Liver (tissue), 9 donors: ENCODE results near the gene NDUFA11. TPM values are rescaled to one million over a fixed set of nuclear protein-coding genes. Genes with fewer than 3 reads are reported as not detected.

ENCODE experiments used
- DNase-seq: peaks from one replicate; pipeline ENCODE4 v3.0.0-alpha.2; 2017; ENCODE audit warnings: low spot score
- H3K27ac ChIP-seq, 2 donors: one replicate each; pipeline ENCODE4 v1.7.0; 2013; ENCODE audit warnings: inconsistent platforms in 2 of 2, low read length in 2 of 2, control low read depth in 1 of 2, low read depth in 1 of 2, mild to moderate bottlenecking in 1 of 2
- H3K27me3 ChIP-seq, 4 donors: one replicate each; pipeline versions ENCODE4 v1.6.1 to v1.7.0; 2013; ENCODE audit warnings: low read length in 3 of 4, inconsistent platforms in 1 of 4, mild to moderate bottlenecking in 1 of 4, moderate library complexity in 1 of 4; ENCODE audit not compliant: control insufficient read depth in 4 of 4, insufficient read depth in 4 of 4
- H3K36me3 ChIP-seq, 4 donors: one replicate each; pipeline versions ENCODE4 v1.6.1 to v1.7.0; 2013; ENCODE audit warnings: low read length in 3 of 4, mild to moderate bottlenecking in 3 of 4, low read depth in 1 of 4, moderate library complexity in 1 of 4; ENCODE audit not compliant: control insufficient read depth in 4 of 4, insufficient read depth in 3 of 4
- H3K4me1 ChIP-seq, 4 donors: one replicate each; pipeline versions ENCODE4 v1.6.1 to v1.7.0; 2013; ENCODE audit warnings: low read length in 3 of 4, mild to moderate bottlenecking in 3 of 4, moderate library complexity in 1 of 4; ENCODE audit not compliant: control insufficient read depth in 4 of 4, insufficient read depth in 4 of 4
- H3K4me3 ChIP-seq, 3 donors: one replicate each; pipeline versions ENCODE4 v1.6.1 to v1.7.0; 2013; ENCODE audit warnings: low read length in 3 of 3, control low read depth in 1 of 3, low read depth in 1 of 3, mild to moderate bottlenecking in 1 of 3
- H3K9ac ChIP-seq, 2 donors: one replicate each; pipeline ENCODE4 v1.7.0; 2013; ENCODE audit warnings: low read length in 2 of 2, mild to moderate bottlenecking in 2 of 2, moderate library complexity in 2 of 2, control low read depth in 1 of 2, low read depth in 1 of 2
- H3K9me3 ChIP-seq, 4 donors: one replicate each; pipeline versions ENCODE4 v1.6.1 to v1.7.0; 2013; ENCODE audit warnings: low read length in 3 of 4; ENCODE audit not compliant: control insufficient read depth in 4 of 4
- EGR1 ChIP-seq, 2 donors: IDR thresholded peaks; 2 replicates each; pipeline ENCODE4 v1.6.1; 2016 to 2018; ENCODE audit warnings: antibody characterized with exemption in 2 of 2, low read depth in 2 of 2
- FOXA1 ChIP-seq: IDR thresholded peaks from 2 replicates; pipeline ENCODE4 v1.6.1; 2016; ENCODE audit warnings: antibody characterized with exemption
- FOXA2 ChIP-seq: IDR thresholded peaks from 2 replicates; pipeline ENCODE4 v1.6.1; 2016; ENCODE audit warnings: antibody characterized with exemption
- GABPA ChIP-seq, 2 donors: IDR thresholded peaks in 1 of 2; conservative IDR thresholded peaks in 1 of 2; 2 replicates each; pipeline ENCODE4 v1.6.1; 2016; ENCODE audit warnings: antibody characterized with exemption in 2 of 2, mild to moderate bottlenecking in 1 of 2, moderate library complexity in 1 of 2
- HNF4A ChIP-seq, 2 donors: conservative IDR thresholded peaks; 2 replicates each; pipeline ENCODE4 v1.6.1; 2016; ENCODE audit warnings: antibody characterized with exemption in 2 of 2, mild to moderate bottlenecking in 2 of 2
- HNF4G ChIP-seq: IDR thresholded peaks from 2 replicates; pipeline ENCODE4 v1.6.1; 2016; ENCODE audit warnings: antibody characterized with exemption
- JUND ChIP-seq, 2 donors: IDR thresholded peaks; 2 replicates each; pipeline ENCODE4 v1.6.1; 2016; ENCODE audit warnings: antibody characterized with exemption in 2 of 2
- NR2F2 ChIP-seq: IDR thresholded peaks from 2 replicates; pipeline ENCODE4 v1.6.1; 2016; ENCODE audit warnings: antibody characterized with exemption
- RAD21 ChIP-seq, 2 donors: IDR thresholded peaks; 2 replicates each; pipeline ENCODE4 v1.6.1; 2016; ENCODE audit warnings: antibody characterized with exemption in 2 of 2, mild to moderate bottlenecking in 2 of 2
- REST ChIP-seq: IDR thresholded peaks from 2 replicates; pipeline ENCODE4 v1.6.1; 2016; ENCODE audit warnings: antibody characterized with exemption, mild to moderate bottlenecking
- RXRA ChIP-seq, 2 donors: IDR thresholded peaks; 2 replicates each; pipeline ENCODE4 v1.6.1; 2017 to 2018; ENCODE audit warnings: antibody characterized with exemption in 2 of 2, mild to moderate bottlenecking in 1 of 2
- SP1 ChIP-seq: IDR thresholded peaks from 2 replicates; pipeline ENCODE4 v1.6.1; 2018; ENCODE audit warnings: antibody characterized with exemption, mild to moderate bottlenecking
- TAF1 ChIP-seq: conservative IDR thresholded peaks from 2 replicates; pipeline ENCODE4 v1.6.1; 2016; ENCODE audit warnings: antibody characterized with exemption, mild to moderate bottlenecking
- YY1 ChIP-seq: IDR thresholded peaks from 2 replicates; pipeline ENCODE4 v1.6.1; 2016; ENCODE audit warnings: antibody characterized with exemption, mild to moderate bottlenecking
- ZBTB33 ChIP-seq: IDR thresholded peaks from 2 replicates; pipeline ENCODE4 v1.6.1; 2016; ENCODE audit warnings: antibody characterized with exemption
- WGBS: extraction: QIAGEN DNeasy Blood & Tissue Kit; methylation state at CpG from one replicate; pipeline ENCODE4 v1.1.7; 2013; 5-methylcytosine and 5-hydroxymethylcytosine counted together
- polyA plus RNA-seq, 2 donors: library from polyadenylated mRNA; stranded (reverse) in 1 of 2; unstranded in 1 of 2; fragments of 200-250 nt in 1 of 2; fragments of >200 nt in 1 of 2; fragmentation: Nextera tagmentation in 1 of 2; extraction: Ambion mirVana in 1 of 2; gene quantifications; one replicate each; pipeline versions ENCODE4 v1.2.1 to v1.2.3, GENCODE V29; 2013 to 2015
- total RNA-seq, 2 donors: library from RNA; depleted of rRNA; stranded (reverse); fragments of >200 nt; gene quantifications; one replicate each; pipeline ENCODE4 v1.2.3, GENCODE V29; 2014
- TF ChIP-seq, protein P1 (sequence below): IDR thresholded peaks from 2 replicates; pipeline ENCODE4 v1.6.1; 2016; ENCODE audit warnings: antibody characterized with exemption
- TF ChIP-seq, protein P2 (sequence below): fragments of 150-350 bp; IDR thresholded peaks from 2 replicates; pipeline ENCODE4 v1.5.1; 2017; ENCODE audit warnings: improper control_type of control experiment, low read depth, low read length; ENCODE audit not compliant: missing input control
- TF ChIP-seq, protein P3 (sequence below): IDR thresholded peaks from 2 replicates; pipeline ENCODE4 v1.6.1; 2016; ENCODE audit warnings: antibody characterized with exemption
- donor health status: healthy.
- donor health status: healthy.
- donor health status: healthy.
- donor health status: healthy.
- donor health status: healthy.

Gene NDUFA11
- total and polyA plus RNA-seq, 4 donors, result 127 to 394 (median 226) TPM

DNA sequence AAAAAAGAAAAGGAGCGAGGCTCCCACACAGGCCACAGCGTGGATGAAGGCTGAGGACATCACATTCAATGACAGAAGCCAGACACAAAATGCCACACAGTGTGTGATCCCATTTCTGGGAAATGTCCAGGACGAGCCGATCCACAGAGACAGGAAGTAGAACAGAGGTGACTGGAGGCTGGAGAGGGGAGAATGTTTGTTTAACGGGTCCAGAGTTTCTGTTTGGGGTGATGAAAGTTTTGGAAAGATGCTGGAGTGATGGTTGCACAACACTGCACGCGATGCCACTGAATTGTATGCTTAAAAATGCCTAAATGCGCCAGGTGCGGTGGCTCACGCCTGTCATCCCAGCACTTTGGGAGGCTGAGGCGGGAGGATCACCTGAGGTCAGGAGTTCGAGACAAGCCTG lies 32.6 kb downstream of the NDUFA11 start:
- no peak overlapping the region for H3K4me3 ChIP-seq
- TF ChIP-seq, protein P1, sequence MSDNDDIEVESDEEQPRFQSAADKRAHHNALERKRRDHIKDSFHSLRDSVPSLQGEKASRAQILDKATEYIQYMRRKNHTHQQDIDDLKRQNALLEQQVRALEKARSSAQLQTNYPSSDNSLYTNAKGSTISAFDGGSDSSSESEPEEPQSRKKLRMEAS, result peak; percentile 94
- TF ChIP-seq SP1 (peak; percentile 98), GABPA (IDR thresholded peaks at IDR 0.05 in 1 of 2, conservative IDR thresholded peaks at IDR 0.05 in 1 of 2) (peak; percentile 42 to 75), EGR1 (IDR thresholded peaks at IDR 0.05; ENCODE audit: low read depth in 2 of 2) (peak; percentile 58 to 78), ZBTB33 (peak; percentile 85), FOXA1 (peak; percentile 56), RXRA (IDR thresholded peaks at IDR 0.05) (peak; percentile 94 to 96), FOXA2 (peak; percentile 65), HNF4G (peak; percentile 70), YY1 (peak; percentile 82), RAD21 (IDR thresholded peaks at IDR 0.05) (peak; percentile 40 to 61), HNF4A (conservative IDR thresholded peaks at IDR 0.05) (peak; percentile 93), TAF1 (peak; percentile 39), NR2F2 (peak; percentile 64), JUND (IDR thresholded peaks at IDR 0.05) (peak; percentile 60 to 78), REST (peak; percentile 49)
- TF ChIP-seq, protein P2, sequence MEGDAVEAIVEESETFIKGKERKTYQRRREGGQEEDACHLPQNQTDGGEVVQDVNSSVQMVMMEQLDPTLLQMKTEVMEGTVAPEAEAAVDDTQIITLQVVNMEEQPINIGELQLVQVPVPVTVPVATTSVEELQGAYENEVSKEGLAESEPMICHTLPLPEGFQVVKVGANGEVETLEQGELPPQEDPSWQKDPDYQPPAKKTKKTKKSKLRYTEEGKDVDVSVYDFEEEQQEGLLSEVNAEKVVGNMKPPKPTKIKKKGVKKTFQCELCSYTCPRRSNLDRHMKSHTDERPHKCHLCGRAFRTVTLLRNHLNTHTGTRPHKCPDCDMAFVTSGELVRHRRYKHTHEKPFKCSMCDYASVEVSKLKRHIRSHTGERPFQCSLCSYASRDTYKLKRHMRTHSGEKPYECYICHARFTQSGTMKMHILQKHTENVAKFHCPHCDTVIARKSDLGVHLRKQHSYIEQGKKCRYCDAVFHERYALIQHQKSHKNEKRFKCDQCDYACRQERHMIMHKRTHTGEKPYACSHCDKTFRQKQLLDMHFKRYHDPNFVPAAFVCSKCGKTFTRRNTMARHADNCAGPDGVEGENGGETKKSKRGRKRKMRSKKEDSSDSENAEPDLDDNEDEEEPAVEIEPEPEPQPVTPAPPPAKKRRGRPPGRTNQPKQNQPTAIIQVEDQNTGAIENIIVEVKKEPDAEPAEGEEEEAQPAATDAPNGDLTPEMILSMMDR, result no peak
- TF ChIP-seq, protein P3, sequence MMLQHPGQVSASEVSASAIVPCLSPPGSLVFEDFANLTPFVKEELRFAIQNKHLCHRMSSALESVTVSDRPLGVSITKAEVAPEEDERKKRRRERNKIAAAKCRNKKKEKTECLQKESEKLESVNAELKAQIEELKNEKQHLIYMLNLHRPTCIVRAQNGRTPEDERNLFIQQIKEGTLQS, result peak; percentile 88
- H3K27ac ChIP-seq, result peak overlapping the region; percentile 67 to 83
- no peaks in the 10 kb centered on the region for H3K36me3 ChIP-seq
- H3K4me1 ChIP-seq, result peaks cover 4 to 9% (median 5%) of the 10 kb centered on the region in 4 donors
- H3K9ac ChIP-seq, result no peak overlapping the region
- H3K9me3 ChIP-seq, result no peaks in the 10 kb centered on the region
- 31% methylated on average over 12 of the region's 12 CpGs for WGBS
- no peaks in the 10 kb centered on the region for H3K27me3 ChIP-seq
- no peak for DNase-seq
